ENCODE measurements around the gene NOXRED1. TPM values are rescaled to one million over a fixed set of nuclear protein-coding genes. Genes with fewer than 3 reads are reported as not detected.

The NOXRED1 gene
- polyA plus RNA-seq, 1 donor, result 0.48 TPM

Other genes starting within 250 kb of the NOXRED1 start
- gene TMEM63C, start 241.7 kb downstream of the NOXRED1 start, polyA plus RNA-seq (ENCODE audit: insufficient read length), result 1.0 TPM
- gene NGB, start 152.3 kb downstream of the NOXRED1 start, polyA plus RNA-seq (ENCODE audit: insufficient read length), result not detected
- gene POMT2, start 102.6 kb downstream of the NOXRED1 start, polyA plus RNA-seq (ENCODE audit: insufficient read length), result 22.8 TPM
- 26.2 TPM for gene GSTZ1, start 102.5 kb downstream of the NOXRED1 start, polyA plus RNA-seq (ENCODE audit: insufficient read length)
- gene TMED8, start 46.4 kb downstream of the NOXRED1 start, polyA plus RNA-seq (ENCODE audit: insufficient read length), result 5.4 TPM
- 0.35 TPM for gene SAMD15, start 46.1 kb downstream of the NOXRED1 start, polyA plus RNA-seq (ENCODE audit: insufficient read length)
- gene VIPAS39, start 34.1 kb upstream of the NOXRED1 start, polyA plus RNA-seq (ENCODE audit: insufficient read length), result 22.7 TPM
- 109 TPM for gene AHSA1, start 34.6 kb upstream of the NOXRED1 start, polyA plus RNA-seq (ENCODE audit: insufficient read length)
- 0.10 TPM for gene ISM2, start 75.3 kb upstream of the NOXRED1 start, polyA plus RNA-seq (ENCODE audit: insufficient read length)
- 20.3 TPM for gene SPTLC2, start 193.1 kb upstream of the NOXRED1 start, polyA plus RNA-seq (ENCODE audit: insufficient read length)

Data from hindlimb muscle (tissue), 1 donor.